GM19395 (cell line): Measurements from ENCODE around the gene ZFHX2.

Source experiments
- ATAC-seq: cut with Tn5 transposase; IDR thresholded peaks from one replicate; pipeline ENCODE4 v1.9.1; 2021; ENCODE audit warnings: mild to moderate bottlenecking, moderate library complexity; ENCODE audit not compliant: unreplicated experiment

Gene ZFHX2

DNA sequence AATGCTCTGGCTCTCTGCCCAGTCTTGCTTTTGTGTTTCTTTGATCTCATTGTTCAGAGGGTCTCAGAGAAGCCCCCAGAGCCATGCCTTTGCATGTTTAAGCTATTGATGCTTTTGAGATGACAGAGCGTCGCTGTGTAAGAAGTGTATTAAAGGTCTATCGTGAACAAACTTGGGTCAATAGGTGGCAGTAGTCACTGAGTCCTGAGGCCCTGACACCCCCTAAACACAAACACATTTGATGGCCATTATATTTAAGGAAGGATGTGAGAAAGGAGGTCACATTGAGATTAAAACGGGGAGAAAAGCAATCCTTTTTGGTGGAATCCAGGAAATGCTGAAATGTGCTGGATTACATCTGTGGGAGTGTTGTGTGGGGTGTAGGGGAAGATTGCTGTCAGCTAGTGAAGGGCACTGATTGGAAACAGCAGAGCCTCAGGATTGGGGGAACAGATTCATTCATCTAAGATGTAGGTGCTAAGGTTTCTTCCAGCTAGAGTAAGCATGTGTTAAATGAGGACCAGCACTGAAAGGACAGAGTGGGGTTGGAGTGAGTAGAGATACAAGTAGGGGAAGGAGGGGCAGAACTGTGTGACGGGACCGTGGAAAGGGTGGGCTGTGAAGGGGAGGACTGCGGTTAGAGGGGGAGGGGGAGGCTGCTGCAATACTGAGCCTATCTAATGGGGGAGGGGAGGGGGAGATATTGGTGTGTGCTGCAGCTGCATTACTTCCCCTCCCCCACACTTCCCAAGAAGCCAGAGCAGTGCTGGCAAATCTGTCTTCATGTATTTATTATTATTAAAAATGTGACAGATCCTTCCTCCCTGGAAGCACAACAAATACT lies 69.4 kb downstream of the ZFHX2 start:
- no peak for ATAC-seq

DNA sequence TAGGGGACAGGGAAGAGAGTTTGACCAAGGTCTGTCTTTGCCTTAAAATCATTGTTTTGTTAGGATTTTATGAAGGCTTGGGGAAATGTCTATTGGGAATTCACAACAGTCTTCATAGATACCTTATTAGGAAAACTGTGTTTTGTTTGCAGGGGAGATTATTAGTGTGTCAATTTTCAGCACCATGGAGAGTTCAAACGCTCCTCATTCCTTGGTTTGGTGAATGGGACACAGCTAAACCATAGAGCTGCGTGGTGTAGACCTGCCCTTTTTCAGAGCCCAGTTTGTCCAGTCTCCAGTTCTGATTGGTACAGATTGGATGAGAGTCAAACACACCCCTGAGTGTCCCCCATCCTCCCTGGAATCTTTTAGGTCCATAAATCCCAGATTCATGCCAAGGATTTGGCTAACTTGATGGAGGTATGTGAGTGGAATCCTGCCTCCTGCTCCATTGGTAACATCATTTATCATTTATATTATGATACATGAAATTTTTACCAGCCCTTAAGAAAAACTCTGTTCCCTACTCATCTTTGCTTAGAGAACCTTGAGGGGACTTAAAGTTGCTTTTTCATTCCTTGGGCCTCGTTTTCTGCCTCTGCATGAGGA lies 70.1 kb downstream of the ZFHX2 start:
- ATAC-seq = no peak

DNA sequence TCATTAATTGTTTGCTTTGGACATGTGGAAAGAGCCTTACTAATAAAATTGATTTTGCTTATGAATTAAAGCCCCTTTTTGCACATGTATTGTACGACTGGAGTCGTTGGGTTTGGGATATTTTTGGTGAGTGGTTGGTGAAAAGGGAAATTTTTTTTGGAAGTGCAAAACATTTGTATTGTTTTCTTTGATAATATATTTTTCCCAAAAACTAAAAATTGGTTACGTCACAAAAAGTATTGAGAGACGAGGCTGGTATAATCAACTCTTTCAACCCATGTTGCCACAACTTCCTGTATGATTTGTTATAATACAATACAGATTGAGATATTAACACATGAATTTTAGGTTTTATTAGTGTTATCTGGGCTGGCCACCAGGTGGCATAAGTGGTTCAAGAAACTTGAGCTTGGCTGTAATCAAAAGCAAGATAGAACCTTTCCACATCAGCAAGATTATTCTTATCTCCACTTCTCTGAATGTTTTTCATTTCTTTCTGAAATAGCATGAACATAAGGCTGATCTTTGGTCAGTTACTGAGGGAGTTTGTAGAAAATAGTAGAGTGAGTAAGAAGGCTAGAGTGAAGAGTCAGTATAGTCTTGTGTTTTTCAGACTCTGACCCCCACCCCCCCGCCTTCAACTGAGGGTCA lies 73.3 kb downstream of the ZFHX2 start:
- ATAC-seq = no peak

DNA sequence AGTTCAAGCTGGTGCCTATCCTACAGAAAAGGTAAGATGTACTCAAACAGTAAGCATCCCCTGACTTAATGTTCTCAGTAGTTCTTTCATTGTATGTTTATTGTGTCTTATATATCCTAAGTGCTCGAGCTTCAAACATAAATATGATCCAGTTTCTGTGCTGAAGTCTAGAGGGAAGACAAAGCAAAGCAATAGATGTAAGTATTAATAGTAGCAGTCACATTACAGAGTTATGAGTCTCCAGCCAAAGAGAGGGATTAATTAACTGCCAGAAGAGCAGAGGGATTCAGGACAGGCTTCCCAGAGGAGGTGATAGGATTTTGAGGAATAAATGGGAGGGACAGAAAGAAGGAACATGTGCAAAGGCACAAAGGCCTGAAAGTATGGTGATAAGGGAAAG lies 80.6 kb downstream of the ZFHX2 start:
- no peak for ATAC-seq
